Islet precursor cell (in vitro differentiated cells): Measurements from ENCODE around the gene MOV10L1.

Experiments used
- DNase-seq: peaks from one replicate; pipeline ENCODE4 v3.0.0-alpha.2; 2018

The MOV10L1 gene

DNA sequence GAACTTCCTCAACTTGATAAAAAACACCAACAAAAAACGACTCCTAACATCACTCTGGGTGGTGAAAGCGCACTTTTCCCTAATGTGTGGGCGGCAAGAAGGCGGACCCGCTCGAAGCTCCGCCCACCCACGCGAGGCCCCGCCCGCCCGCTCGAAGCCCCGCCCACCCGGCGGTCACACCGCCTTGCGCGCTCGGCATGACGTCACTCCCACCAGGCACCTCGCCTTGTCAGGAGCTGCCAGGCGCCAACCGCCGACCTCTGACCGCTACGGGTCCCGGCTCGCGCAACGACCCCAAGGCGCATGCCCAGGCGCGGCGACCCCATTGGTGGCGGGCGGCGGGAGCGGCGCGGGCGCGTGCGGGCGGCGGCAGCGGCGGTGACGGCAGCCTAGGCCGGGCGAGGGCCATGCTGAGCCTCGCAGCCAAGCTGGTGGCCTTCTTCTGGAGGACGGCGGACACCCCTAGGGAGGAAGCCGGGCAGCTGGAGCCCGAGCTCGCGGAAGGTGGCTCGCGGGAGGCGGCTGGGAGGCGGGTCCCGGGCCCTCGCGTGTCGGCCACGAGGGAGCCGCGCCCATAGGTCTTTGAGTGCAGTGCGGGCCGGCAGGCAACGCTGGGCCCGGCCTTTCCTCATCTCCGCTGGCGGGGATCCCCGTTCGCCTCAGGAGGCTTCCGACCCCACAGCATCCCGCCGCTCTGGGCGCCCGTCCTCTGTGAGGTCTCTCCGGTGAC is at the start of gene MOV10L1:
TSS of gene MOV10L1 (plus strand) at position 325 of the 730 bp plus-strand sequence. CDS start at position 408, 83 bp downstream.
- DNase-seq = no peak

DNA sequence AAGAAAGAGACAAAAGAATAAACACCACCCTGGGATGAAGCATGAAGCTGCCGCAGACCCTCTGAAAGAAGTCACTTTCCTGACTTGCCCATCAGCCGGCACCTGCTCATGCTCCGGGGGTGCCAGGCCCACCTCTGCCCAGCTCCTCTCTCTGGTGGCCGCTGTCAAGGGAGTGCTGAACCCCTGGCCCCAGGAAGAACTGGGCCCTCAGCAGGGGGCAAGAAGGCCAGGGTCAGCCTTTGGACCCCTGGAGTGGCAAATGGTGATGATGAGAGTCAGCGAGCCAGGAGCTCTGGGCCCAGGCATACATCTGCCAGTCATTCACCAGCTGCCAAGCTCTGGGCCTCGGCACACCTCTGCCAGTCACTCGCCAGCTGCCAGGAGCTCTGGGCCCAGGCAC is 49.1 kb upstream of the MOV10L1 start:
- no peak for DNase-seq

DNA sequence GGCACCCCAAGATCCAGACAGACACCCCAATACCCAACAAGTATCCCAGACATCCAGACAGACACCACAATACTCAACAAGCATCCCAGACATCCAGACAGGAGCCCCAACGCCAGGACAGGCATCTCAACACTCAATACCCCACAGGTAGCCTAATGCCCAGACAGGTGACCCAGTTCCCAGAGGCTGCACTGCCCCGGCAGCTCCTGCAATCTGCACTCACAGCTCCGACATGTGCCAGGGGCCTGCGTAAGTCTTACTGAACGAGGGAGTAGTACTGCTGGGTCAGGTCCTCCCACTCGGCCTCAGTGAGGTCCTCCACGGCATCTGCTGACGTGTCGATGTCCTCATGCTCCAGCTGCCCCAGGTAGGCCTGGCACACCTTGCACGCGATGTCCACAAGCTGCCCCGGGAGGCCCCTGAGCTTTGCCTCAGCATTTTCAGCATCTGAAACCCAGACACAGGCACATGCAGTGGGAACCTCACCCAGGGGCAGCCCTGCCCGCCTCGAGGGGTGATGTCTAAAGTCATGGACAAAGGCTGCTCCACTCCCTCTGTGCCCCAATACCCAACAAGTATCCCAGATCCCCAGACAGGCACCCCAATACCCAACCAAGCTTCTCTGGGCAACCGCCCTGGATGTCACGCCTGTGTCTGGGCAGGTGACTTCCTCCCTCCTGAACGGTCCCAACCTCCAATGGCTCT is 48.3 kb upstream of the MOV10L1 start:
- DNase-seq = no peak

DNA sequence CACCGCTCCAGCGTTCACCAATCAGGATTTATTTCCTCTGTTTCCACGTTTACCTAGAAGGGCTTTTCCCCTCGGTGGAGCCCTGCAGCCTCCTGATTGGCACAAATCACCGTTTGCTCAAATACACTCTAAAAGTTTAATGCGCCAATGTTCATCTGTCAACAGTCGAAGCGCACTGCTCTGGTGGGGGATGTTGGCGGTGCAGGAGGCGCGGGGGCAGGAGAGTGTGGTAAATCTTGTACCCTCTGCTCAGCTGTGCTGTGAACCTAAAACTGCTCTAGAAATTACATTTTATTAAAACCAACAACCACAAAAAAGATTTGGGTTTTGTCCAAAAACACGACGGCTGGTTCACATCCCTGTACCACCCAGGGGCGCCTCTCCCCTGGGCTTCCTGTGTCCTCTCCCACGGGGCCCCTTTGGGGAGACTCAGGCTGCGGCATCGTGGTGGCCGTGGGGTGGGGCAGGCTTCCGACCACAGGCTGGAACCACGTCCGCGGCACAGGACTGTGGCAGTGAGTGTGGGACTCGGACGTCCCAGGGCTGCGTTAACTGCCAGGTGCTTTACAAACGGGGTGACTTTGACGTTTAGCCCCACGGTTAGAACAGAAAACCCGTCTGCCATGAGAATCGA is 45.2 kb upstream of the MOV10L1 start:
- DNase-seq = no peak

DNA sequence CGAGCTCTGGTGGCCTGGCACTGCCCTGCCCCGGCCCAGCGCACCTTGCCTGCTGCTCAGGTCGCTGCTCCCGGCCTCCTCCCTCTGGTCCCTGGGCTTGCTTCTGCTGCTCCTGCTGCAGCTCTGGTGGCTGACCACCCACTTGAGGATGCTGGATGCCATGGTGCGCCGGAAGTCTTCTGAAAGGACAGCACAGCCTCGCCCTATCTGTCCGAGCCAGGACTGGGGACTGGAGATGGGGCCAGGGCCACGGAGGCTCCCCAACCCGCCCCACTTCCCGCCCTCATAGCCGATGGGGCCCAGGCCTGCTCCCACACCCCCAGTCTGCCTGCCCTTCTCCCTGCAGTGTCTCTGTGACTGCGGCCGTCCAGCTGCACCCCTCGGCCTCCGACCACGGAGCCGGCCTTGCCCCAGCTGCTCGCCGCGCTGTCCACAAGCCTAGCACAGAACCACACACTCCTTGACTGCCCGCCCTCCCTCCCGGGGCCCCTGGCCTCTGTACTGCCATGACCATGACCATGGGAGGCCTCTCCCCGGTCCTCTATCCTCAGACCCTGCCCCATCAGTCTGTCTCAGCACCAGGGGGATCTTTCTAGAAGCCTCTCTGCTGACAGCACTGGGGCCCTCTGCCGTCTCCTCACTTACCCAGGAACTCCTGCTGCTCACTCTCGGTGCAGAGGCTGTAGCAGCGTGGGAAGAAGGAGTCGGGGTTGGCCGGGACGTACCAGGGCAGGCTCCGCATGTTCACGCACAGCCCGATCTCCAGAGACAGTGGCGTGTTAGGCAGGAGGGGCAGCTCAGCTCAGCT is 44.4 kb upstream of the MOV10L1 start:
- no peak for DNase-seq

DNA sequence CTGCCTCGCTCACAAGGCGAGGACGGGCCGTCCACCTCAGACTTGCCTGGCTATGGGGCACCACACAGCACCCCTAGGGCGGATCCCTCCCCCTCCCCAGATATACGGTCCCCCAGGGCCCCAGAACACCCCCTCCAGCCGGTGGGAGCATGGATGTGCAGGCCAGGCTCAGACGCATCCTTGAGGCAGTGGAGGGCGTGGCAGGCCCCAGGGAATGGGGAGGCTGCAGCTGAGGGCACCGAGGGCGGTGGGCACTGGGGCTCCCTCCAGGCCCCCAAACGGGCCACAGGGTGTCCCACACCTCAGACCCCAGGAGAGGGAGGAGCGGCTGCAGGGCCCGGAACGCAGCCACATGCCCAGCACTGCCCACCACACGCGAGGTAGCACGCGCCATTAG is 43.8 kb upstream of the MOV10L1 start:
- DNase-seq = no peak

DNA sequence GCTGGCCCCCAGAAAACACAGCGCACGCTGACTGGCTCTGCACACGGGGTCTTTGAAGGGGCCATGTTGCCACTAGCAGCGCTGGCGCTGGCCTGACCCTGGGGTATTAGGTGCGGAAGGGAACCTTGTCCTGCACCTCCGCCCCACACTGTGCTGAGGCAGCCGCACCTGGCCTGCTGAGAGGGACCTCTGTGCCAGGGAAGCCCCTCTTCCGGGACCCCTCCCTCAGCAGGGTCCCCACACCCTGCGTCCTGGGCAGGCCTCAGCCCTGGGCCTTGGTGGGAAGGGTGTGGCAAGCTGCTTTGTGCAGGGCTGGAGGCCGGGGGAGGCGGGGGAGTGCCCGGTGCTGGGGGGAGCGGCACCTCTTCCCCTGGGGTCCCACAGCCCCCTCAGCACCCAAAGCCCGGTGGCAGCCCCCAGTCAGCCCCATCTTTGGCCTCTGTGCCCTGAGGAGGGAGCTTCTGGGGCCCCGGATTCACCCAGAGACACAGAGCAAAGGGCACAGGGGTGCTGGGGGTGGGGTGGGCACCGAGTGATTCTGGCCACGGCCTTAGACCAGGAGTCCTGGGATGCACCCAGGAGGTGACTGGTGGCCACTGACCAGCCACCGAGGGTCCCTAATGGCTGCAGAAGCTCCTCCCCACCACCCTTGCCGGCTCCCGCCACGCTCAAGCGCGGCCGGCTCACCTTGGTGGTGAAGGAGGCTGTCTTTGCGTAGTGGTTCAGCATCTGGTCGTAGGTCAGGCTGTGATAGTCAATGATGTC is 43.1 kb upstream of the MOV10L1 start:
- DNase-seq = no peak

DNA sequence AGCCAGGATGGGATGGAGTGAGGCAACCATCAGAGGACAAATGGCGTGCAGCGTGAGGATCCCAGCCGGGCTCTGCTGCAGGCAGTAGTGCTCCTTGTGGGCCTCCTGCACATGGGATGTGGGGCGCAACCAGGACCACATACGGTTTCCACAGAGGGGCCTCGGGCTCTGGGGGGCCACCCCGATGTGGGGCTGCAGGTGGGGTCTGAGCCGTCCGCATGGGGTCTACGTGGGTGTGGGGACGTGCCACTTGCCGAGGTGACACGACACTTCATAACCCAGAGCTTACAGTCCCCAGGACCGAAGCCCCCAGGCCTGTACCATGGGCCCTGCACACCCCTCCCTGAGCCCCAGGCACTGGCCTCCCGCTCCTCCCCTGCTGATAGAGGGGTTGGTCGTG is 42.5 kb upstream of the MOV10L1 start:
- DNase-seq = no peak

DNA sequence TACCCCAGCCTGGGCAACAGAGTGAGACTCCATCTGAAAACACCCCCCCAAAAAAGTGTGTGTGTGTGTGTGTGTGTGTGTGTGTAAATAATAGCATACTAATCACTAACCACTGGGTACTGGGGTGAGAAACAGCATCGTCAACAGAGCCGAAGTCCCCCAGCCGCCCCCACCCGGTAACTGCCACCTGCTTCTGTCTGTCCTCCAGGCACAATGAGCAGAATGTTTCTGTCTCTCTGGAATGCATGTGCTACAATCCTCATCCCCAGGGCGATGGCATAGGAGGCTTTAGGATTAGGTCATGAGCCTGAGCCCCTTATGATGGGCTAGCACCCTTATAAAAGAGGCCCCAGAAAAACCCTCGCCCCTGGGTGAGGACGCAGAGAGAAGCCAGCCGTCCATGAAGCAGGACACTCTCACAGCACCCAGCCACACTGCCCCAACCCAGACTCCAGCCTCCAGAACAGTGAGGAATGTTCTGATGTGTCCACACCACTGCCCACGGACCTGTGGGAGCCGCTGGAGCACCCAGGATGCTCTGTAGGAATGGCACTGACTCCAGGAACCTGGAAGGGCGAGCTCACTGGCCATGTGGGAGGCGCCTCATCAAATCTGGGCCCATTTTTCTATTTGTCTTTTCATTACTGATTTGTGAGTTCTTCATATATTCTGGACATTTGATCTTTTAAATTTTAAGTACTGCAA is 41.6 kb upstream of the MOV10L1 start:
- no peak for DNase-seq

DNA sequence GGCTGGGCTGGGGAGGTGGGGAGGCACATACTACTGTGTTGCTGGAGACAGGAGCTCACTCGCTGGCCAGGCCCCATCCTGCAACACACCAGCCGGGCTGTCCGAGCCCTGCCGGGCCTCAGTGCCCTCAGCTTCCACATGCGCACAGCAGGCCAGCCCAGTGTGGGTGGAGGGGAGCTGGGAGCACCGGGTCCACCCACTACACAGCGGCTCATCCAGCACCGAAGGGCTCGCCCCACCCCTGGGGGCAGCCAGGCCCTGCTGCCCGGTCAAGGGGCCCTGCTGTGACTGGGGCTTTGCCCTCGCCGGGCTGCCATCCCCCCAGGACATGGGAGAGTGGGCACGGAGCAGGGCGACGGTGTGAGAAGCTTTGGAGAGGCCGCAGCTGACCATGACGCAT is 41.0 kb upstream of the MOV10L1 start:
- no peak for DNase-seq

DNA sequence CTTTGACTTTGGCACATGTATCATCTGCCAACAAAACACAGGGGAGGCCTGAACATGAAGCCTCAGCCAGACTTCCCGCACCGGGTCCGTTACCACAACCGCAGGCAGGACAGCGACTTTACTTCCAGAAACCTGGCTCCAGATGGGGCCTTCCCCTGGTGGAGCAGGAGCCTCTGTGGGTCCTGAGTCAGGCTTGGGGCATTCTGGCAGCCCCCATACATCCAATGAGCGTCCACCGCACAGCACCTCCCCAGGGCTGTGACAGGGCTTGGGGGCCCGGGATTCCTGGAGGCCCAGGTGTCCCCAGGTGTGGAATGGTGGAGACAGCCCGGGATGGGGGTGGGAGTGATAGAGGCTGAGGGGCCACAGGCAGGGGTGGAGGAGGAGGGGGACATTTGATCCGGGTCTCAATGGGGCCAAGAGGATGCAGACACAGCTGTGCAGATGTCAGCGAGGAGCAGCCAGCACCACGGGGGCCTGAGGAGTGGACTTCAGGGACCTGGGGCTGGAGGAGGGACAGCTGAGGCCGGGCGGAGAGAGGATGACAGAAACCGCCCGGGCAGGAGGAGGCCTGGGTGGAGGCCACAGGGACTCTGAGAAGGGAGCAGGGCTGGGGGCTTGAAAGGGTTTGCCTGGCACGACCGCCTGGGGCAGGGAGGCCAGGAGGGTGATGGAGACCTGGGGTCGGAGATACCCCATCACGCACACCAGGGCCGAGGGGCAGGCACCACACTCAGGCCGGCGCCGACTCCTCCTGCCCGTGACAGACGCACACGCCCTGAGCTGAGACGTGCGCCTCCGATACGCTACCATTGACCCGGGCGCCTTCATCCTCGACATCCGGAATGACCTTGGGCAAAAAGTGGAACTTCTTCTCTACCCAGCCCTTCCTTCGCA is 40.3 kb upstream of the MOV10L1 start:
- DNase-seq = no peak

DNA sequence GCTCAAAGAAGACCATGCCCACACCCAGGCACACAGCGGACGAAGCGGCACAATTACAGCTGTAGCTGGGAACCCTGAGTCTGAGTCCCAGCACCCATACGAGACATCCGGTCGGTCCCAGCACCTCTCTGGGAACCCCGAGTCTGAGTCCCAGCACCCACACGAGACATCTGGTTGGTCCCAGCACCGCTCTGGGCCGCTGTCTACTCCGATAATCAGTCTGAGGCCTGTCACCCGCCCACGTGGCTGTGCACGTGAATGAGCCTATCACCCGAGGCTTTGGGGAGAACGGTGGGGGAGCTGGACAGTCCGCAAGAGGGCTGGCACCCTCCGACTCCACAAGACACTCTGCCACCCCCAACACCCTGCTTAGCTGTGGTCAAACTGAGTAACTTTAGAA is 37.9 kb upstream of the MOV10L1 start:
- no peak for DNase-seq

DNA sequence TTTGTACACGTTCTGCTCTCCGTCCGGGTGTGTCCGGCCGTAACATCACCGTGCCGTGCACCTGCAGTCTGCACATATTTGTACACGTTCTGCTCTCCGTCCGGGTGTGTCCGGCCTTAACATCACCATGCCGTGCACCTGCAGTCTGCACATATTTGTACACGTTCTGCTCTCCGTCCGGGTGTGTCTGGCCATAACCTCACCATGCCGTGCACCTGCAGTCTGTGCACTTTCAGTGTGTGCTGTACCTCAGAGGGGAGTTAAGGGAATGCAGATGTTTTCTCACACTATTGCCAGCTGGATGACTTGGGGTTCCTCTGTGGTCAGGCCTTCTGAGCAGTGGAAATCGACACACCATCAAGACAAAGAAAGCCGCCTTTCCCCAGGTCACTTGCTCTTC is 35.9 kb upstream of the MOV10L1 start:
- no peak for DNase-seq

DNA sequence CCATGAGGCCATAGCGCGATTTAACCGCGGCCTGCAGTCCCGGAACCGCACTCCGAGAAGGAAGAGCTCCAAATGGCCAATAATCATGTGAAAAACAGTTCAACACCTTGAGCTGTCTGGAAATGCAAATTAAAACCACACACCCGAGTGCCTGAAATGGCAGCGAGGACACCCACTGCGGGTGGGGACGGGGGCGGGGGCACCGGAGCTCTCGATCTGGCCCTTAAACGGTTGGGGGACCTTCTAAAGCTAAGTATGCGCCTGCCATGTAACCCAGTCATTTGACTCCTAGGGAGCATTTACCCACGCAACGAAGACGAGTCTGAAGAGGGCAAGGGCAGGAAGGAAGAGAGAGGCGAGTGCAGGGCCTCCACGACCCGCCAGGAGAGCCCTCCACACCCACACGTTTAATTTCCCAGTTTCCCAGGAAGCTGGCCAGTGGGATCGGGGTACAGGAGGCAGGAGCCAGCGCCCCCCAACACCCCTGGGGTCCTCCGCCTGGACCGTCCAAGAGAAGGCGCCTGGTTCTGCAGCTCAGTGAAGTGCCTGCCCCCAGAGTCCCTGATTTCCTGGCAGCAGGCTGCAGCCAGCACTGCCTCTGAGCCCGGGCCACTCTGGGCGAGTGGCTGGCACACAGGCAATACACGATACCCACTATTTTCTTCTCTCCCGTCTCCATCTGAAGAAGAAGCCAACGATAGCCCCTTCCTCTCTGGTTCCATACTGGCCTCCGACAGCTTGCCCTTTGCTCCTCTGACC is 33.4 kb upstream of the MOV10L1 start:
- no peak for DNase-seq

DNA sequence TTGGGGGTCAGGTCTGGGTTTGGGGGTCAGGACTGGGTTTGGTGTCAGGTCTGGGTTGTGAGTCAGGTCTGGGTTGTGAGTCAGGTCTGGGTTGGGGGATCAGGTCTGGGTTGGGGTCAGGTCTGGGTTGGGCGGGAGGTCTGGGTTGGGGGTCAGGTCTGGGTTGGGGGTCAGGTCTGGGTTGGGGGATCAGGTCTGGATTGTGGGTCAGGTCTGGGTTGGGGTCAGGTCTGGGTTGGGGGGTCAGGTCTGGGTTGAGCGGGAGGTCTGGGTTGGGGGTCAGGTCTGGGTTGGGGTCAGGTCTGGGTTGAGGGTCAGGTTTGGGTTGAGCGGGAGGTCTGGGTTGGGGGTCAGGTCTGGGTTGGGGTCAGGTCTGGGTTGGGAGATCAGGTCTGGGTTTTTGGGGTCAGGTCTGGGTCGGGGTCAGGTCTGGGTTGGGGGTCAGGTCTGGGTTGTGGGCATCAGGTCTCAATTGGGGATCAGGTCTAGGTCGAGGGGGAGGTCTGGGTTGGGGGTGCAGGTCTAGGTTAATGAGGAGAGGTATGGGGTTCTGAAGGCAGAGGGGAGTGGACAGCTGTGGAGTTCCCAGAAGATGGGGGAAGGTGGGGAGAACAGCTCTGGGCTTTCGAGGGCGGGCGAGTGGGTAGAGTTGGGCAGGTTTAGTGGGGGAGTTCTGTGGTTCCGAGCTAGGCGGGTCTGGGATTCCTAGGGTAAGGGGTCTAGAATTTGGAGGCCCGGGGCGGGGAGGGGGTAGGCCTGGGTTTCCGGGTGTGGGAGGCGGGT is 32.3 kb upstream of the MOV10L1 start:
- no peak for DNase-seq

DNA sequence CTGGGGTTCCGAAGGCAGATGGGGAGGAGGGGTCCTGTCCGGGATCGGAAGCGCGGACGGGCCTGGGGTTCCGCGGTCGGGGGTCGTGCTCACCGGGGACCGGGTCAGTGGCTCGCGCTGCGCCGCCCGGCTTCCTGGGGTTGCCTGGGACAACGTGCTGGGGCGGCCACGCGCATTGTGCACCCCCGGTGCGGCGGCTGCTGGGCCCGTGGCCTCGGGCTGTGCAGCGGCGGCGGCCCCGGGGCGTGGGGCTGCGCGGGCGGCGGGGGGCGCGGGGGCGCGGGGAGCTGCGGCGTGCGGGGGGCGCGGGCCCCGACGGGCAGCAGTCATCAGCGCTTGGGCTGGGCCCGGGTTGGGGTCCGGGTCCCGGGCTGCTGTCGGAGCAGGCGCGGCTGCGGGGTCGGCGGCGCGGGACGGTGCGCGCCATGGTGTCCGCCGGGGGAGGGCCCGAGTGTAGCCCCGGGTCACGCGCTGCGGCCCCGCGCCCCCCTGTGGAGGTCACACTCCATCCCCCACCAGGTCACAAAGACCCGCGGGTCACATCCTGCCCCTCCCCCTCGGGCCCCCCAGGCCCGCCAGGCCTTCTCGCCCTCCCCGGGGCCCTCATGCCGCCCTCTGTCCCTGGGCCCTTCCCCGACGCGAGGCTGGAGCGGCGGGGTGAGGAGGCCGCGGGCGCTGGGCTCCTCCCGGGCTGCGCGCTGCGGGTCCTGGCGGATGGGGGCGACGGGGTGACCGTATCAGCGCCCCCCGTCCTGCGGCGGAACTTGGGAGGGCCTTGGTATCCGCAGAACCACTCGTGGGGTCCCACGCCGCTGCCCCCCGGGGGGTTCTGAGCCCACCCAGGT is 31.5 kb upstream of the MOV10L1 start, which contains the start of gene TTLL8:
TSS of gene TTLL8 (minus strand) at position 238 of the 845 bp plus-strand sequence.
- DNase-seq = no peak

DNA sequence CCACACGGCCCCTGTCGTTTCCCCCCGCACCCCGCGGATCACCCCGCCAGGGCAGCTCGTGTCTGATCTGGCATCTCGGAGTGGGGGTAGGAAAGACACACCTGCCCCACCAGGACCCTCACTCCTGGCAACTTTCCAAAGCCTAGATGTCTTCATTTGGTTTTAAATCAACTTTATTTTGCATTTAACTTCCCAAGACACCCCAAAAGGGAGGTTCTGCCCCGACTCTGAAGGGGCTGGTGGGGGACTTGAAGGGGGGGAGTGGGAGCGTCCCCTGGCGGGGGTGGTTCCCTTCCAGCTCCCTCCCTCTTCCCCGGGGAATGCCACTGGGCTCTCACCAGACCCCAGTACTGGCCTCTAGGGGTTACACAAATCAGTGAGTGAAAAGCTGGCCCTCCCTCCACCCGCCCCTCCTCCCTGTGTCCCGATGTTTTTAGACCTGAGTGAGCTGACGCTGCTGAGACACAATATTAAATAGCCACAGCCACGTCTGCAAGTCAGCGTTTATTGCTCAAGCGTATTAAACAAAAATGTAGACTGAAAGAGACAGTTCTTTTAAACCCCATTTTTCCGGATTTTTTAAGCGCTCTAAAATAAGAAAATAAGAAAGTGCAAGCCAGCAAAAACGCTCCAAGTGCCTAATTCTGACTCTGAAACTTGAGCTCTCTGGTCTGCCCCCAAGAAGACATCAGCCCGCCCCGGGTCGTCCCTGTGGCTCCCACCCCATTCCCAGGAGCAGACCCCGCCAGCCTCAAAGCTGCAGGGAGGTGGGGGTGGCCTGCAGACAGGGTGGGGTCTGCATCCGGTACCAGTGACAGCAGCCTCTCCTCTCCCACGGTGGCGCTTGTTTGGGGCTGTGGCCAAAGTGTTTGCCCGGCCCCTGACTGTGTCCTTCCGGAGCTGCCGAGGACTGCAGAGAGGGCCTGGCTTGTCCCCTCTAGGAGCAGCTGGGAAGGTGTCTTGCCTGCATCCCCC is 30.6 kb upstream of the MOV10L1 start:
- no peak for DNase-seq
